Lower lobe of right lung (tissue), 2 donors: ENCODE data around the gene SLC39A11. TPM values are rescaled to one million over a fixed set of nuclear protein-coding genes. Genes with fewer than 3 reads are reported as not detected.
A peak's percentile ranks its signal among the peaks of the same experiment; 100 is the strongest.
"Not testable (repeated sequence)": the region's sequence is repeated elsewhere in the genome, so short reads cannot be mapped to it uniquely, and the experiment has no call there.

Experiments used
- ATAC-seq, 2 donors: fragments of 200-7000 bp; cut with Tn5 transposase; one replicate each; pipeline ENCODE4 v1.9.1; 2020 to 2022; ENCODE audit warnings: mild to moderate bottlenecking in 2 of 2, moderate library complexity in 2 of 2
- DNase-seq: peaks from one replicate; pipeline ENCODE4 v3.0.0-alpha.2; 2020
- H3K27ac ChIP-seq: fragments of 200-600 bp; one replicate; pipeline ENCODE4 v1.8.0; 2022
- H3K27me3 ChIP-seq: fragments of 200-600 bp; one replicate; pipeline ENCODE4 v1.8.0; 2022; ENCODE audit warnings: low read depth
- H3K36me3 ChIP-seq: fragments of 200-600 bp; one replicate; pipeline ENCODE4 v1.8.0; 2022; ENCODE audit warnings: mild to moderate bottlenecking
- H3K4me1 ChIP-seq: fragments of 200-600 bp; one replicate; pipeline ENCODE4 v1.8.0; 2022
- H3K4me3 ChIP-seq: fragments of 200-600 bp; one replicate; pipeline ENCODE4 v1.8.0; 2022; ENCODE audit warnings: mild to moderate bottlenecking
- H3K9me3 ChIP-seq: fragments of 200-600 bp; one replicate; pipeline ENCODE4 v1.8.0; 2022
- CTCF ChIP-seq: fragments of 200-600 bp; IDR thresholded peaks from one replicate; pipeline ENCODE4 v1.8.0; 2022; ENCODE audit warnings: antibody characterized with exemption, mild to moderate bottlenecking
- intact Hi-C: fragments of 100-400 bp; cut with DNase I; formaldehyde crosslinking; loops from one replicate; pipeline ENCODE4 v1.11.0; 2022
- total RNA-seq: library from RNA; stranded (reverse); fragmentation: NEBNext Ultra II Directional; extraction: Animal tissue kit (Norgen Biotek cat#: 25700); gene quantifications from one replicate; pipeline ENCODE4 v1.2.1, GENCODE V29; 2021
- donor health status: DM: no; HTN: yes; CAD: no; lungs with severe emphysema.

The SLC39A11 gene
- total RNA-seq, 1 donor from 2014 or later, result 39.7 TPM

- Histone ChIP-seq H3K4me1 (no peaks in the 10 kb centered on the region), H3K9me3 (no peaks in the 10 kb centered on the region), H3K27me3 (no peaks in the 10 kb centered on the region), H3K4me3 (no peak overlapping the region), H3K36me3 (no peaks in the 10 kb centered on the region), H3K27ac (no peak overlapping the region)
- DNase-seq (no peak), ATAC-seq (peak; percentile 31 to 34)
- intact Hi-C loops, result no loop called here
- no peak for TF ChIP-seq CTCF
Observed at GRCh38 chr17:73099511-73099910, 7.0 kb upstream of the SLC39A11 start.

- Histone ChIP-seq H3K36me3 (no peaks in the 10 kb centered on the region), H3K27ac (no peak overlapping the region), H3K4me3 (no peak overlapping the region), H3K9me3 (no peaks in the 10 kb centered on the region), H3K27me3 (no peaks in the 10 kb centered on the region), H3K4me1 (no peaks in the 10 kb centered on the region)
- intact Hi-C loops, result no loop called here
- ATAC-seq, result no peak
- no peak for DNase-seq
- no peak for TF ChIP-seq CTCF
Observed at GRCh38 chr17:73098919-73099318, 6.4 kb upstream of the SLC39A11 start.

GRCh38 chr17:73097973-73098765 is 5.7 kb upstream of the SLC39A11 start:
- H3K9me3 ChIP-seq, H3K36me3 ChIP-seq, ATAC-seq, H3K27me3 ChIP-seq, DNase-seq, H3K4me1 ChIP-seq, intact Hi-C loops, H3K27ac ChIP-seq, H3K4me3 ChIP-seq: not testable (repeated sequence)

- Histone ChIP-seq H3K9me3 (no peaks in the 10 kb centered on the region), H3K27ac (no peak overlapping the region), H3K27me3 (no peaks in the 10 kb centered on the region), H3K4me3 (no peak overlapping the region), H3K36me3 (no peaks in the 10 kb centered on the region), H3K4me1 (peaks cover 10% of the 10 kb centered on the region)
- intact Hi-C loops, result no loop called here
- DNase-seq, result peak; percentile 68
- no peak for TF ChIP-seq CTCF
- peak; percentile 17 to 35 for ATAC-seq
Observed at GRCh38 chr17:73096866-73097265, 4.4 kb upstream of the SLC39A11 start.

GRCh38 chr17:73096211-73096610 is 3.7 kb upstream of the SLC39A11 start:
- Histone ChIP-seq H3K4me1 (peaks cover 17% of the 10 kb centered on the region), H3K27me3 (no peaks in the 10 kb centered on the region), H3K27ac (no peak overlapping the region), H3K9me3 (no peaks in the 10 kb centered on the region), H3K4me3 (no peak overlapping the region), H3K36me3 (no peaks in the 10 kb centered on the region)
- no peak for TF ChIP-seq CTCF
- ATAC-seq (no peak), DNase-seq (no peak)
- intact Hi-C loops, result no loop called here

- H3K27ac ChIP-seq, result no peak overlapping the region
Observed at GRCh38 chr17:73093286-73093685, 798 bp upstream of the SLC39A11 start.

More at GRCh38 chr17:73093286-73093685, 798 bp upstream of the SLC39A11 start:
- H3K27me3 ChIP-seq, result no peaks in the 10 kb centered on the region
- DNase-seq (no peak), ATAC-seq (no peak)
- intact Hi-C loops, result loop anchor here (5.0 kb wide), 1 partner anchor 51 kb away; no protein-coding TSS in a partner anchor
- peaks cover 32% of the 10 kb centered on the region for H3K4me1 ChIP-seq
- H3K9me3 ChIP-seq, result no peaks in the 10 kb centered on the region
- no peak for TF ChIP-seq CTCF
- H3K36me3 ChIP-seq, result peaks cover 1% of the 10 kb centered on the region
- peak overlapping the region; percentile 81 for H3K4me3 ChIP-seq
